Measurements from ENCODE around the gene MSH4.
"Not testable (repeated sequence)": the region's sequence is repeated elsewhere in the genome, so short reads cannot be mapped to it uniquely, and the experiment has no call there.

MSH4 gene

DNA sequence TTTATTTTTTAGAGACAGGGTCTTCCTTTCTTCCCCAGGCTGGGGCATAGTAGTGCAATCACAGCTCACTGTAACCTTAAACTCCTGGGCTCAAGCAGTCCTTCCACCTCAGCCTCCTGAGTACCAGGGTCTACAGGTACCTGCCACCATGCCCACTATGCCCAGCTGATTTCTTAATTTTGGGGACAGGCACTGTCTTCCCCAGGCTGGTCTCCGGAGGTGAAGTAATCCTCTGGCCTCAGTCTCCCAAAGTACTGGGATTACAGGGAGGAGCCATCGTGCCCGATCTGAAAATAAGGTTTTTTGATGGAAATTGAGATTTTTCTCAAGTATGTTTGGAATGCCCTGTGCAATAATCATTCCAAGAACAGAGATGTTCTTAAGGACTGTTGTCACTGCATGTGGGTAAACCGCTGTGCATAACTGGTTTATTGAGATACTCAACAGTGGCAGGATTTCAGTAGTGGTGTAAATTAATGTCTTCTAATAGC, 934 bp upstream of the MSH4 start:
- DNase-seq = no peak

DNA sequence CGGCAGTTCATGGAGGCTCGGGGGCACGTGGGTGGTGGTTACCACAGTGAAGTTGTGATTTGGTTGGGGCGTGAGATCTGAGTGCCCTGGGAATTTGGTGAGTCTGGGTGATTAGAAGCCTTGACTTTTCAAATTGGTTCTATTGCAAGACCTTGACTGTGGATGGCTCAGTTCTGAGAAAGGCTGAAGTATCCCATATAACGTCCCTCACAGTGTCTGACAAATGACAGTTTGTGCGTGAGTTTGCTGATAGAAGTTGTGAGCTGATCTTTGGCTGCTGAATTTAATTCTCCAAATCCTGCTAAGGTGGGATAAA, 549 bp downstream of the MSH4 start:
- DNase-seq = no peak

- DNase-seq = no peak
These were observed 1.0 kb downstream of the MSH4 start for GRCh38 chr1:75797606-75798216.

DNA sequence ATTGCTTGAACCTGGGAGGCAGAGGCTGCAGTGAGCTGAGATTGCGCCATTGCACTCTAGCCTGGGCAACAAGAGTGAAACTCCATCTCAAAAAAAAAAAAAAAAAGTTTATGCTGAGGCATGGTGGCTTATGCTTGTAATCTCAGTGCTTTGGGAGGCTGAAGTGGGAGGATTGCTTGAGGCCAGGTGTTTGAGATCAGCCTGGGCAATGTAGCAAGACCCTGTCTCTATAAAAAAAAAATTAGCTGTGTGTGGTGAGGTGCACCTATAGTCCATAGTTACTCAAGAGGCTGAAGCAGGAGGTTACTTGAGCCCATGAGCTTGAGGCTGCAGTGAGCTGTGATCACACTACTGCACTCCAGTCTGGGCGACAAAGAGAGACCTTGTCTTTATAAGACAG, 4.8 kb downstream of the MSH4 start:
- not testable (repeated sequence) for DNase-seq

DNA sequence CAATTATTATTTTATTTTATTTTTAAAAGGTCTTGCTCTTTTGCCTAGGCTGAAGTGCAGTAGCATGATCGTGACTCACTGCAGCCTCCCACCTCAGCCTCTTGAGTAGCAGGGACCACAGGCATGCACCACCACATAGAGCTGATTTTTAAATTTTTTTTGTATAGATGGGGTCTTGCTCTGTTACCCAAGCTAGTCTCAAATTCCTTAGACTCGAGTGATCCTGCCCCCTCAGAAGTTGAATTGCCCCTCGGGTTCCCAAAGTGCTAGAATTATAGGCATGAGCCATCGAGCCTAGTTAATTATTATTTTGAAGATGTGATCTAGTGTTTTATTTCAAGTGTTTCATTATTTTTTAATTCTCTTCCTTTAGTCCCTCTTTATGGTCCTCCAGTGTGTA, 12.2 kb downstream of the MSH4 start:
- no peak for DNase-seq

DNA sequence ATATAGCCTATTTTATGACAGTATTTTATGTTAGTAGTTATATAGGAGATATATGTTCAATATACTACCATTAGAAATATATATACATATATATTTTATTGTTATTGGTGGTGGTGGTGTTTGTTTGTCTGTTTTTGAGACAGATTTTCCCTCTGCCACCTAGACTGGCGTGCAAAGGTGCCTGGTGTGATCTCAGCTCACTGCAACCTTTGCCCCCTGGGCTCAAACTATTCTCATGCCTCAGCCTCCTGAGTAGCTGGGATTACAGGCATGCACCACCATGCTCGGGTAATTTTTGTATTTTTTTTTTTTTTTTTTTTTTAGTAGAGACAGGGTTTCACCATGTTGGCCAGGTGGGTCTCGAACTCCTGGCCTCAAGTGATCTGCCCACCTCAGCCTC, 13.4 kb downstream of the MSH4 start:
- not testable (repeated sequence) for DNase-seq

- DNase-seq = no peak
These were observed 14.7 kb downstream of the MSH4 start for GRCh38 chr1:75811211-75811981.

DNA sequence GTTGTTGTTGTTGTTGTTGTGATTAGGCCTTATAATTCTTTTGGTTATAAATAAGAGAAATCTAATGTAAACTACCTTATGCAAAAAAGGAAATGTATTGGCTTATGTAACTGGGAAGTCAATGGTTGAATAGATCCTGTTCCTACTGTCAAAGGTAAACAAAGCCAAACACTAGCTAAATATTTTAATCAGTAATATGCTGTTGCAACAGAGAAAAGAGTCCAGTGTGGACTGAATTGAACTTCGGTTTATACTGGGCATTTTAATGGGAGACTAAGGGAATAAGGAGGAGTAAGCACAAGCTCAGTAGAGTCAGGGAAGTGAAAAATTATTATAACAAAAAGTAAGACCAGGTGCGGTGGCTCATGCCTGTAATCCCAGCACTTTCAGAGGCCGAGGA, 15.4 kb downstream of the MSH4 start:
- no peak for DNase-seq

- not testable (repeated sequence) for DNase-seq
These were observed 26.9 kb downstream of the MSH4 start for GRCh38 chr1:75823596-75823995.

GRCh38 chr1:75836528-75837100, 39.9 kb downstream of the MSH4 start:
- DNase-seq = no peak

GRCh38 chr1:75838079-75838478, 41.4 kb downstream of the MSH4 start:
- no peak for DNase-seq

GRCh38 chr1:75841421-75841820, 44.7 kb downstream of the MSH4 start:
- DNase-seq = no peak

DNA sequence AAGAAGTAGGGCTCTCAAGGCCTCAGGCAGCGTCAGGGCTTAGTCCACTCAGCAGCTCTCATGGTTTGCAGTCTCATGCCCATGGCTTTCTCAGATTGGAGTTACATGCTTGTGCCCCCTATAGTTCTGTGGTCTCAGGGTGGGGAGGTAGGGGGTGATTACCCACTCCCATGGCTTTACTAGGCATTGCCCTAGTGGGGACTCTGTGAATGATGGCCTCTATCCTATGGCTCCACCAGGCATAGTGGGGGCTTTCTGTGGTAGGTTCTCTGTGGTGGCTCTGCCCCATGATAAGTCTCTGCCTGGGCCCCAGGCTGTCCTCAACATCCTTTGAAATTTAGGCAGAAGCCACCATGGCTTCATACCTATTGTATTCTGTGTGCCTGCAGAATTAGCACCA, 48.9 kb downstream of the MSH4 start:
- no peak for DNase-seq

- DNase-seq = no peak
These were observed 58.3 kb downstream of the MSH4 start for GRCh38 chr1:75855010-75855409.

- no peak for DNase-seq
These were observed 59.1 kb downstream of the MSH4 start for GRCh38 chr1:75855734-75856133.

- DNase-seq = no peak
These were observed 65.1 kb downstream of the MSH4 start for GRCh38 chr1:75861831-75862230.

- no peak for DNase-seq
These were observed 74.3 kb downstream of the MSH4 start for GRCh38 chr1:75870951-75871350.

- no peak for DNase-seq
These were observed 83.3 kb downstream of the MSH4 start for GRCh38 chr1:75879985-75880384.

GRCh38 chr1:75884437-75884836, 87.8 kb downstream of the MSH4 start:
- no peak for DNase-seq

- DNase-seq = no peak
These were observed 104.7 kb downstream of the MSH4 start for GRCh38 chr1:75901371-75901770.

- peak in 1 of 51 donors; percentile 4 for DNase-seq
These were observed 112.1 kb downstream of the MSH4 start for GRCh38 chr1:75908717-75909152.

- no peak for DNase-seq
These were observed 120.2 kb downstream of the MSH4 start for GRCh38 chr1:75916834-75917233.

DNA sequence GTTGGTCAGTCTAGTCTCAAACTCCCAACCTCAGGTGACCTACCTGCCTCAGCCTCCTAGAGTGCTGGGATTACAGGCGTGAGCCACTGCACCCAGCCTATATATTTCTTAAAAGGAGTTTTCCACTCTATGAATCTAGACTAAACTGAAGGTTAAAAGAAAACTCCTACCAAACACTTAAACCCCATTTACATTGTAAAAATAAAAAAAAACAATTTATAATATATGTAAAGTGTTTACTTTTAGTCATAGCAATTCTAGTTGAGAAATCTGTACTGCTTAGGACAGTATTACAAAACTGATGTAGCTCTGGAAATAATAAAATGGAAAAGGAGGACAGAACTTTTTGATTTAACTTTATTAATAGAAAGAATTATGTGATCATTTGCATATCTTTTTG, 126.0 kb downstream of the MSH4 start:
- no peak for DNase-seq

All from hypothalamus (tissue), 51 donors.